PC-3 (cell line): ENCODE data around the gene KRT25. TPM values are rescaled to one million over a fixed set of nuclear protein-coding genes. Genes with fewer than 3 reads are reported as not detected.

Experiments used
- ATAC-seq: fragments of 200-7000 bp; cut with Tn5 transposase; 2 replicates; pipeline ENCODE4 v1.9.1; 2020; ENCODE audit warnings: mild to moderate bottlenecking, moderate library complexity
- BruUV-seq: library from RNA; stranded (reverse); fragments of 400-500 nt; replicated peaks from 2 replicates; lab custom pipeline; 2021; lab: Mats Ljungman, UMichigan
- CTCF ChIA-PET: fragments of 300-600 bp; sonication (Branson Sonifier 250); formaldehyde crosslinking; loops from one replicate; lab custom pipeline; 2022; ENCODE audit warnings: antibody characterized with exemption; lab: Charles Lee
- POLR2A ChIA-PET: fragments of 300-600 bp; sonication (Branson Sonifier 250); formaldehyde crosslinking; loops from one replicate; lab custom pipeline; 2022; ENCODE audit warnings: antibody characterized with exemption; ENCODE audit not compliant: unreplicated experiment; lab: Charles Lee
- DNase-seq: peaks from one replicate; pipeline ENCODE4 v3.0.0-alpha.2; 2015
- H2AFZ ChIP-seq: fragments of 300-600 bp; sonication (generic); 2 replicates; pipeline ENCODE4 v1.6.0; 2016; ENCODE audit warnings: antibody characterized with exemption, low read length
- H3F3A ChIP-seq: fragments of 300-600 bp; sonication (generic); one replicate; pipeline ENCODE4 v1.6.0; 2017; ENCODE audit warnings: antibody characterized with exemption, low read length, control low read depth, mild to moderate bottlenecking; ENCODE audit not compliant: unreplicated experiment
- H3K27ac ChIP-seq: fragments of 300-600 bp; sonication (generic); 2 replicates; pipeline ENCODE4 v1.5.1; 2016; ENCODE audit warnings: mild to moderate bottlenecking, low read length
- H3K27me3 ChIP-seq: fragments of 300-600 bp; sonication (generic); 2 replicates; pipeline ENCODE4 v1.6.1; 2016; ENCODE audit warnings: low read length, mixed read lengths
- H3K36me3 ChIP-seq: fragments of 300-600 bp; sonication (generic); 2 replicates; pipeline ENCODE4 v1.6.1; 2016; ENCODE audit warnings: low read depth, mixed run types, low read length, mixed read lengths
- H3K4me1 ChIP-seq: fragments of 300-600 bp; sonication (generic); 2 replicates; pipeline ENCODE4 v1.5.1; 2016; ENCODE audit warnings: low read length; ENCODE audit not compliant: insufficient read depth
- H3K4me2 ChIP-seq: fragments of 300-600 bp; sonication (generic); 2 replicates; pipeline ENCODE4 v1.6.0; 2016; ENCODE audit warnings: low read length
- H3K4me3 ChIP-seq: fragments of 300-600 bp; sonication (generic); 2 replicates; pipeline ENCODE4 v1.5.1; 2016; ENCODE audit warnings: mild to moderate bottlenecking, low read length, mixed read lengths
- H3K79me2 ChIP-seq: fragments of 300-600 bp; sonication (generic); 2 replicates; pipeline ENCODE4 v1.6.1; 2017; ENCODE audit warnings: low read length, mixed read lengths
- H3K9ac ChIP-seq: fragments of 300-600 bp; sonication (generic); 2 replicates; pipeline ENCODE4 v1.6.0; 2016; ENCODE audit warnings: mild to moderate bottlenecking, low read length
- H3K9me2 ChIP-seq: fragments of 300-600 bp; sonication (generic); replicated peaks from 2 replicates; pipeline ENCODE4 v1.6.1; 2016; ENCODE audit warnings: mixed run types, low read length, mixed read lengths
- H3K9me3 ChIP-seq: fragments of 300-600 bp; sonication (generic); 2 replicates; pipeline ENCODE4 v1.6.1; 2016; ENCODE audit warnings: low read length, mixed read lengths
- H4K20me1 ChIP-seq: fragments of 300-600 bp; sonication (generic); 2 replicates; pipeline ENCODE4 v1.6.1; 2016; ENCODE audit warnings: low read length, mixed read lengths
- CTCF ChIP-seq: fragments of 300-600 bp; sonication (generic); conservative IDR thresholded peaks from 2 replicates; pipeline ENCODE4 v1.5.1; 2017; ENCODE audit warnings: antibody characterized with exemption, low read depth, mild to moderate bottlenecking, low read length
- EZH2 ChIP-seq: fragments of 300-600 bp; sonication (generic); IDR thresholded peaks from one replicate; pipeline ENCODE4 v1.6.1; 2017; ENCODE audit warnings: antibody characterized with exemption, mild to moderate bottlenecking, low read length; ENCODE audit not compliant: unreplicated experiment
- EZH2phosphoT487 ChIP-seq: fragments of 300-600 bp; sonication (generic); IDR thresholded peaks from 2 replicates; pipeline ENCODE4 v1.6.1; 2018; ENCODE audit warnings: mild to moderate bottlenecking, antibody characterized with exemption, low read length, borderline replicate concordance
- intact Hi-C: fragments of 100-400 bp; cut with micrococcal nuclease; formaldehyde crosslinking; loops from 2 replicates; pipeline ENCODE4 v1.9.0; 2023
- total RNA-seq: library from RNA; depleted of rRNA; stranded (reverse); fragments of >200 nt; gene quantifications from 2 replicates; pipeline ENCODE4 v1.2.3, GENCODE V29; 2014

KRT25 gene
- total RNA-seq, 1 experiment from 2014 or later, result not detected

- no TSS peak for BruUV-seq
- no peak overlapping the region for H2AFZ ChIP-seq
- H3K27me3 ChIP-seq, result no peaks in the 10 kb centered on the region
- H3F3A ChIP-seq, result no peaks in the 10 kb centered on the region
- ChIA-PET POLR2A (no interaction called here), CTCF (no interaction called here)
- H3K4me3 ChIP-seq, result no peak overlapping the region
- no peaks in the 10 kb centered on the region for H3K9me3 ChIP-seq
- H3K9me2 ChIP-seq, result no peaks in the 10 kb centered on the region
- DNase-seq, result no peak
- intact Hi-C loops, result loop anchor here (5.0 to 10.0 kb wide), 4 partner anchors 106 to 744 kb away; partner anchors contain the start of gene KRT15
- no peak overlapping the region for H3K9ac ChIP-seq
- TF ChIP-seq EZH2 (no peak), EZH2phosphoT487 (no peak), CTCF (no peak)
- H3K79me2 ChIP-seq, result no peaks in the 10 kb centered on the region
- no peak overlapping the region for H3K27ac ChIP-seq
- no peak for ATAC-seq
- H3K4me2 ChIP-seq, result no peak overlapping the region
- no peaks in the 10 kb centered on the region for H3K36me3 ChIP-seq
- no peaks in the 10 kb centered on the region for H4K20me1 ChIP-seq
- peaks cover 8% of the 10 kb centered on the region for H3K4me1 ChIP-seq
Observed at GRCh38 chr17:40801157-40801556, 46.0 kb upstream of the KRT25 start.

GRCh38 chr17:40800381-40800780, 45.2 kb upstream of the KRT25 start:
- Histone ChIP-seq H3K27ac (no peak overlapping the region), H3K36me3 (no peaks in the 10 kb centered on the region), H3K9me2 (no peaks in the 10 kb centered on the region), H3K27me3 (no peaks in the 10 kb centered on the region), H4K20me1 (no peaks in the 10 kb centered on the region), H3K4me3 (no peak overlapping the region), H3K9ac (no peak overlapping the region), H3F3A (no peaks in the 10 kb centered on the region), H3K4me1 (peaks cover 8% of the 10 kb centered on the region), H3K9me3 (no peaks in the 10 kb centered on the region), H3K4me2 (no peak overlapping the region), H3K79me2 (no peaks in the 10 kb centered on the region), H2AFZ (no peak overlapping the region)
- TF ChIP-seq EZH2phosphoT487 (no peak), CTCF (no peak), EZH2 (no peak)
- POLR2A ChIA-PET, result no interaction called here
- no TSS peak for BruUV-seq
- intact Hi-C loops, result loop anchor here (5.0 to 10.0 kb wide), 4 partner anchors 107 to 744 kb away; partner anchors contain the start of gene KRT15
- DNase-seq (no peak), ATAC-seq (no peak)
- CTCF ChIA-PET, result no interaction called here

GRCh38 chr17:40799859-40800258, 44.7 kb upstream of the KRT25 start, which contains the start of gene KRT28:
KRT28 (minus strand) TSS chr17:40799959; CDS start chr17:40799893, 66 bp downstream.
- H3K27me3 ChIP-seq, result no peaks in the 10 kb centered on the region
- no peaks in the 10 kb centered on the region for H3K36me3 ChIP-seq
- intact Hi-C loops, result loop anchor here (5.0 to 10.0 kb wide), 4 partner anchors 107 to 745 kb away; partner anchors contain the start of gene KRT15
- no peaks in the 10 kb centered on the region for H3K9me2 ChIP-seq
- no peaks in the 10 kb centered on the region for H4K20me1 ChIP-seq
- CTCF ChIA-PET, result no interaction called here
- TF ChIP-seq EZH2 (no peak), CTCF (no peak), EZH2phosphoT487 (no peak)
- H3K27ac ChIP-seq, result no peak within 1 kb of the TSS
- H3K9ac ChIP-seq, result no peak within 1 kb of the TSS
- H3K4me3 ChIP-seq, result no peak within 1 kb of the TSS
- no peaks in the 10 kb centered on the region for H3K9me3 ChIP-seq
- BruUV-seq, result no TSS peak
- no peak for DNase-seq
- no peak within 1 kb of the TSS for H2AFZ ChIP-seq
- POLR2A ChIA-PET, result no interaction called here
- ATAC-seq, result no peak
- no peak within 1 kb of the TSS for H3K4me2 ChIP-seq
- H3F3A ChIP-seq, result no peaks in the 10 kb centered on the region
- H3K4me1 ChIP-seq, result peaks cover 8% of the 10 kb centered on the region
- no peaks in the 10 kb centered on the region for H3K79me2 ChIP-seq
